Bronchial epithelial cell (primary cell): ENCODE data around the gene ICAM1. TPM values are rescaled to one million over a fixed set of nuclear protein-coding genes. Genes with fewer than 3 reads are reported as not detected.

Experiments used
- DNase-seq: peaks from one replicate; pipeline ENCODE4 v3.0.0-alpha.2; 2010; ENCODE audit warnings: low read depth
- FAIRE-seq: peaks from 2 replicates; lab custom pipeline; 2011; peaks lifted over from hg19 to GRCh38; lab: Jason Lieb, UNC
- H3K27me3 ChIP-seq: 2 replicates; pipeline ENCODE4 v1.5.1; 2011; ENCODE audit warnings: low read length; ENCODE audit not compliant: control insufficient read depth, insufficient read depth
- H3K36me3 ChIP-seq: 2 replicates; pipeline ENCODE4 v1.5.1; 2011; ENCODE audit warnings: low read length; ENCODE audit not compliant: control insufficient read depth, insufficient read depth
- H3K4me3 ChIP-seq: 2 replicates; pipeline ENCODE4 v1.5.1; 2011; ENCODE audit warnings: mild to moderate bottlenecking, low read depth, low read length, control low read depth
- total RNA-seq: library from RNA; depleted of rRNA; stranded (reverse); fragments of >200 nt; gene quantifications from 2 replicates; pipeline ENCODE4 v1.2.1, GENCODE V29; 2014
- TF ChIP-seq, protein P1 (sequence below): IDR thresholded peaks from 2 replicates; pipeline ENCODE4 v1.5.1; 2011; ENCODE audit warnings: mild to moderate bottlenecking, moderate library complexity, low read length, control low read depth, inconsistent platforms; ENCODE audit not compliant: insufficient read depth, severe bottlenecking

The ICAM1 gene
- total RNA-seq, 1 donor from 2014 or later: 0.79 TPM

DNA sequence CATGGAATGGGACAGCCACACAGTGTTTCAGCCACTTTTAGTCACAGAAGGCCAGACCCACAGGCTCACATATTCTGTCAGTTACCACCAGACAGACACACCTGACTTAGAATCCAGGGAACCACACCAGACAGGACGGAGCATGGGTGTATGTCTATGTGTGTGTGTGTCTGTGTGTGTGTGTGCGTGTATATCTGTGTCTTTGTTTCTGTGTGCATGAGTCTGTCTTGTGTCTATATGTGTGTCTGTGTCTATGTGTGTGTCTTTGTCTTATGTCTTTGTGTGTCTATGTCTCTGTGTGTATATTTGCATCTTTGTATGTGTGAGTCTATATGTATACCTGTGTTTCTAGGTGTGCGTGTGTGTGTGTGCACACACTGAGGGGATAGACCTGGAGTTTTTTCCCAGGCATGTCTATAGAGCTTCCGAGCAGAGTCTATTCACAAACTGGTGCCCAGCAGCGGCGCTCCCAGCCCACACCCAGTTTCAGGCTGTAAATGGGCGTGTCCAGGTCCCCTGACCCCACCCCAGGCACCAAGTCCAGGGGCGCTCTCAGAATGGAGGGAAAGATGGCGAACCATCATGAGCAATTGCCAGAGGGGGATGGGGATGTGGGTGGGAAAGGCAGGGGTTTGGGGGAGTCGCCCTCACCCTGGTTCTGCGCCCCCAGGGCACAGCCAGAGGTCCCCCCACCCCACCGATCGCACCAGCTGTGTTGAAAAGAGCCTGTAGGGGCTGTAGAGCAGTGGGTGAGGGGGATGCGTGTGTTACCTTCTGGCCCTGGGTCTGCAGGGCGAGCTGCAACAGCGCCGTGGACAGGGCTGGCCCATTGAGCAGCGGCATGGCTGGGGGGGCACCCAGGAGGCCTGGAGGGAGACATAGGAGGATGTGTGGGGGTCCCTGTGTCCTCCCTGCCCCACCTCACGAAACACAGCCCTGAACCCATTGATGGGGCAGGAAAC lies 51.2 kb downstream of the ICAM1 start:
- DNase-seq: no peak
- H3K36me3 ChIP-seq: peaks cover 37% of the 10 kb centered on the region
- no peaks in the 10 kb centered on the region for H3K27me3 ChIP-seq
- no peak overlapping the region for H3K4me3 ChIP-seq
- FAIRE-seq: peak; percentile 92
- TF ChIP-seq, protein P1, sequence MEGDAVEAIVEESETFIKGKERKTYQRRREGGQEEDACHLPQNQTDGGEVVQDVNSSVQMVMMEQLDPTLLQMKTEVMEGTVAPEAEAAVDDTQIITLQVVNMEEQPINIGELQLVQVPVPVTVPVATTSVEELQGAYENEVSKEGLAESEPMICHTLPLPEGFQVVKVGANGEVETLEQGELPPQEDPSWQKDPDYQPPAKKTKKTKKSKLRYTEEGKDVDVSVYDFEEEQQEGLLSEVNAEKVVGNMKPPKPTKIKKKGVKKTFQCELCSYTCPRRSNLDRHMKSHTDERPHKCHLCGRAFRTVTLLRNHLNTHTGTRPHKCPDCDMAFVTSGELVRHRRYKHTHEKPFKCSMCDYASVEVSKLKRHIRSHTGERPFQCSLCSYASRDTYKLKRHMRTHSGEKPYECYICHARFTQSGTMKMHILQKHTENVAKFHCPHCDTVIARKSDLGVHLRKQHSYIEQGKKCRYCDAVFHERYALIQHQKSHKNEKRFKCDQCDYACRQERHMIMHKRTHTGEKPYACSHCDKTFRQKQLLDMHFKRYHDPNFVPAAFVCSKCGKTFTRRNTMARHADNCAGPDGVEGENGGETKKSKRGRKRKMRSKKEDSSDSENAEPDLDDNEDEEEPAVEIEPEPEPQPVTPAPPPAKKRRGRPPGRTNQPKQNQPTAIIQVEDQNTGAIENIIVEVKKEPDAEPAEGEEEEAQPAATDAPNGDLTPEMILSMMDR: no peak

- peaks cover 36% of the 10 kb centered on the region for H3K36me3 ChIP-seq
Measured at GRCh38 chr19:10325732-10326131, 54.8 kb downstream of the ICAM1 start.

DNA sequence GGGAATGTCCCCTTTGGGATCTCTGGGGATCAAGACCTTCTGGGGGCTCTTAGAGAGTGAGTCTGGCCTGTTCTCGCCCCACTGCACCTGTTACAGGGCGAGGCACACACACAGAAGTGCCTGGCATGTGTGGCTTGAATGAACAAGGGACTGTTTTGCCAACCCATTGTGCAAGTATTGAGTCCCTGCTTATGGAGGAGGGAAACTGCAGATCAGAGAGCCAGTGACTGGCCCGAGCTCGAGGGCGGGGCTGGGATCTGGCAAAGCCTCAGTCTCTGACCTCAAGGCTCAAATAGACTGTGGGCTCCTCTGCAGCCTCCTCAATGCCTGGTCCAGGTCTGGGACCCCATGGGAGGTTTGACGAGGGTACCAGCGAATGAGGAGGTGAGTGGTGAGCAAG lies 56.9 kb downstream of the ICAM1 start:
- no peaks in the 10 kb centered on the region for H3K27me3 ChIP-seq
- no peak overlapping the region for H3K4me3 ChIP-seq
- DNase-seq: no peak
- TF ChIP-seq, protein P1: no peak
- peaks cover 26% of the 10 kb centered on the region for H3K36me3 ChIP-seq
- FAIRE-seq: no peak

More at GRCh38 chr19:10325732-10326131, 54.8 kb downstream of the ICAM1 start:
- FAIRE-seq (no peak), DNase-seq (no peak)
- H3K27me3 ChIP-seq: no peaks in the 10 kb centered on the region
- H3K4me3 ChIP-seq: no peak overlapping the region
- TF ChIP-seq, protein P1: no peak

DNA sequence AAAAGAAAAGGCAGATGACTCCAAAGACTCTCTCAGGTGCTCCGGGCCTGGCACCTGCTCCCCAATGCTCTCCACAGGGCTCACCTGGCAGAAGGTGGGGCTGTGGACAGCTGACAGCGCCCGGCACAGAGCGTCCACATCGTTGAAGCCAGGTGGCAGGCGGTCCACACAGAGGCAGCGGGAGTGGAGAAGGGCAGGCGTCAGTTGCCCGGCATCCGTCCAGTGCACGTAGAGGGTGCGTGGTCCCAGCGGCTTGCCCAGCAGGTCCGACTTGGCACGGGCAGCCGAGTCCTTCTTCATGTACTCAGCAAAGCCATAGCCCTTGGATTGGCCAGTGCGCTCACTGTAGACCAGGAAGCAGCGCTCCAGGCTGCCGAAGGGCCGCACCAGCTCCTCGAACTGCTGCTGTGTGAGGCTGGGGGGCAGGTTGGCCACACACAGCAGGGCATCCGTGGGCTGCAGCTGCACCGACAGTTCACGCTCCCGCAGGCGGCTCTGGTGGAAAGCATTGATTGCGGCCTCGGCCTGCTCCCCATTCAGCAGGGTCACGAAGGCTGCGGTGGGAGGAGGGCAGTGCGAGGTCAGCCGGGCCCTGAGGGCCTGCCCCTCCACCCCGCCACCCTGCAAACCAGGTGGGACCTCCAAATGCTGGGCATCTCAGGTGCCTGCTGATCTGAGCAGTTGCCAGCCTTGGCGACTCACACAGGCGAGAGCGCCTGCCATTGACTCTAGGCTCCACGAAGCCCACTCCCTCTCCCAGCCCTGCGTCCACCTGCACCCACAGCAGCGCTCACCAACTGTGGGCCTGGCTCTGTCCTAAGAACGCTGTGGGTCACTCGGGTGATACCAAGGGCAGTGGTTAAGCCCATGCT lies 57.9 kb downstream of the ICAM1 start:
- no peak for FAIRE-seq
- no peak overlapping the region for H3K4me3 ChIP-seq
- TF ChIP-seq, protein P1: no peak
- peaks cover 23% of the 10 kb centered on the region for H3K36me3 ChIP-seq
- no peaks in the 10 kb centered on the region for H3K27me3 ChIP-seq
- DNase-seq: no peak

- TF ChIP-seq, protein P1: no peak
- Histone ChIP-seq H3K4me3 (no peak overlapping the region), H3K36me3 (peaks cover 21% of the 10 kb centered on the region), H3K27me3 (no peaks in the 10 kb centered on the region)
- no peak for DNase-seq
- no peak for FAIRE-seq
Measured at GRCh38 chr19:10329555-10329954, 58.6 kb downstream of the ICAM1 start.
